GM13976 (cell line): ENCODE data around the gene H6PD.

Experiments
- DNase-seq: peaks from one replicate; pipeline ENCODE4 v3.0.0; 2012; ENCODE audit warnings: low spot score
- in situ Hi-C: fragments of 300-500 bp; cut with MboI; formaldehyde crosslinking; loops from one replicate; pipeline ENCODE4 v1.12.0; 2022; ENCODE audit warnings: low sequenced_read_pairs, mixed read lengths, inconsistent platforms; ENCODE audit not compliant: unreplicated experiment
- TF ChIP-seq, protein P1 (sequence below): IDR thresholded peaks from 2 replicates; pipeline ENCODE4 v1.5.1; 2012; ENCODE audit warnings: borderline replicate concordance, mild to moderate bottlenecking; ENCODE audit not compliant: insufficient read depth; ENCODE audit errors: extremely low read depth, missing control alignments, control extremely low read depth

Gene H6PD

GRCh38 chr1:9316512-9316911, 81.9 kb downstream of the H6PD start:
- in situ Hi-C loops = no loop called here
- DNase-seq = no peak
- TF ChIP-seq, protein P1, sequence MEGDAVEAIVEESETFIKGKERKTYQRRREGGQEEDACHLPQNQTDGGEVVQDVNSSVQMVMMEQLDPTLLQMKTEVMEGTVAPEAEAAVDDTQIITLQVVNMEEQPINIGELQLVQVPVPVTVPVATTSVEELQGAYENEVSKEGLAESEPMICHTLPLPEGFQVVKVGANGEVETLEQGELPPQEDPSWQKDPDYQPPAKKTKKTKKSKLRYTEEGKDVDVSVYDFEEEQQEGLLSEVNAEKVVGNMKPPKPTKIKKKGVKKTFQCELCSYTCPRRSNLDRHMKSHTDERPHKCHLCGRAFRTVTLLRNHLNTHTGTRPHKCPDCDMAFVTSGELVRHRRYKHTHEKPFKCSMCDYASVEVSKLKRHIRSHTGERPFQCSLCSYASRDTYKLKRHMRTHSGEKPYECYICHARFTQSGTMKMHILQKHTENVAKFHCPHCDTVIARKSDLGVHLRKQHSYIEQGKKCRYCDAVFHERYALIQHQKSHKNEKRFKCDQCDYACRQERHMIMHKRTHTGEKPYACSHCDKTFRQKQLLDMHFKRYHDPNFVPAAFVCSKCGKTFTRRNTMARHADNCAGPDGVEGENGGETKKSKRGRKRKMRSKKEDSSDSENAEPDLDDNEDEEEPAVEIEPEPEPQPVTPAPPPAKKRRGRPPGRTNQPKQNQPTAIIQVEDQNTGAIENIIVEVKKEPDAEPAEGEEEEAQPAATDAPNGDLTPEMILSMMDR = no peak

DNA sequence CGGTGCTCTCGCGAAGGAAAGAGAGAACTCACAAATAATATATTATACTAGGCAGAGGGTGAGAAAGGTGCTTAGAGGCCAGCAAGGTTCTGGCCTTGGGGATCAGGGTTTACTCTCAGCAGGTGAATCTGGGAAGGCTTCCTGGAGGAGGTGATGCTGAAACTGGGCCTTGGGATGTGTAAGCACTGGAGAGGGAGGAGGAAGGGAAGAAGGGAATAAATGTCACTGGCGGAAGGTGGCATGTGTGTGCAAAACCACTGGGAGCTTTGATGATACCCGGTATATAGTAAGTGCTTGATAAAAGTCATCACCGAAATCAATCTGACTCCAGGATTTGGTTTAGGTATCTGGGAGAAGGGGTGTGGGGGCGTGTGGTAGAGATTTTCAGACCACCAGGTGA, 82.5 kb downstream of the H6PD start:
- in situ Hi-C loops = no loop called here
- TF ChIP-seq, protein P1 = no peak
- DNase-seq = no peak

DNA sequence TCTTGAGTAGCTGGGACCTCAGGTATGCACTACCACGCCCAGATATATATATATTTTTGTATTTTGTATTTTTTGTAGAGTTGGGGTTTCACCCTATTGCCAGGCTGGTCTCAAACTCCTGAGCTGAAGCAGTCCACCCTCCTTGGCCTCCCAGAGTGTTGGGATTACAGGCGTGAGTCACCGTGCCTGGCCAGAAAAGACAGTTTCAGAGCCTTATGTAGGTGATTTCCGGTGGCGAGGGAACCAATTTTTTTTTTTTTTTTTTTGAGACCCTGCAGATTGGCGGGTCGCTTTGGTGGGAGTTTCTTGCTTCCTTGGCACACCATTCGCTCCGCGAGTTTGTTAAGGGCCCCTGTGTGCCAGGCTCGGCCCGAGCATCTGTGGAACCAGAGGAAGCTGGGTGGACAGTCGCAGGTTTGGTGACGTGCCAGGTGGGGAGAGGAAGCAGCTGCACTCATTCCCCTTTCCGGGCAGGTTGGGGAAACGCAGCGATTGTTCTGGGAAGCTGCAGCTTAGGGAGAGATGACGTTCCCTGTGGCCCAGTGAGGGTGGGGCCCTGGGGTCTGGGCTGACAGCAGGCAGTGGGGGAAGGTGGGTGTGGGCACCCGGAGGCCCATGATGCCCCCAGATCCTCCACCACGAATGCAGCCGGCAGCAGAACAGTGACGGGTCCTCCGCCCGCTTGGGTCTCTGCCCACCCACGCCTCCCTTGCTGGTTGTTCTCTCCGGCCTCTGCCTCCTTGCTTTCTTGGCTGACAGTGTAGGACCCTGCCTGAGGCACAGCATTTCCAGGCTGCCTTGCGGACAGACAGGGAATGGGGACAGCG, 83.2 kb downstream of the H6PD start:
- no peak for DNase-seq
- in situ Hi-C loops = no loop called here
- TF ChIP-seq, protein P1 = no peak

DNA sequence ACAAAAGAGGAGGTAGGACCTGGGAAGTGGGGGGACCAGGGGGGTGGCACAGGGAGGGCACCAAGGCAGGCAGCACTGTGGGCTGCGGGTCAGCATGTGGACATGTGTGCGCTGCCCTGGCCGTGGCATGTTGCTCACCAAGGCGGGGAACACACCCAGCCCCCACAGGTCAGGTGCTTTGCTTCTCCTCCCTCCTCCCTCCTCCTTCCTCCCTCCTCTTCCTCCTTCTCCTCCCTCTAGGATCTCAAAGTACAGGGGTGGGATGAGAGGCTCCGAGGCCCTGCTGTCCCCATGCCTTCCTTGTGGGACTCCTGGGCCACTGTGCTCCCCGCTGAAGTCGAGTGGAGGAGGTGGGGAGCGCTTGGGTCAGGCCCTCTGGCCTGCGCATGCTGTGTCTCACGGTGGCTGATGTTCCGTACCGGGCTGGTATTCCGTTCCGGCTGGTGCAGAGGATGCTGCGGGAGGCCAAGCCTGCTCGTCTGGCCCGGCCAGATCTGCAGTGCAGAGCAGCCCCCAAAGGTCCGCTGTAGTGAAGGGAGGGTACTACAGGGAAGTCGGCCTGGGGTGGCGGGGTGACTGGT, 84.7 kb downstream of the H6PD start:
- in situ Hi-C loops = no loop called here
- TF ChIP-seq, protein P1 = no peak
- DNase-seq = no peak

GRCh38 chr1:9319789-9320519, 85.4 kb downstream of the H6PD start:
- DNase-seq = no peak
- TF ChIP-seq, protein P1 = no peak
- in situ Hi-C loops = no loop called here
